ENCODE data around the gene EFTUD2. TPM values are rescaled to one million over a fixed set of nuclear protein-coding genes. Genes with fewer than 3 reads are reported as not detected.

The EFTUD2 gene
- total RNA-seq, 1 experiment from 2014 or later, result 119 TPM

Small RNA genes lying within 50 kb of the gene (microRNA-seq; reads per million reads assigned to microRNA genes)
- 3.4 reads per million, percentile 25 among the genes with 10 or more reads in this experiment for gene MIR6783

Other genes with a start within 250 kb of the EFTUD2 start
- not detected in 2 replicates for gene MEIOC, start 243.0 kb downstream of the EFTUD2 start, total RNA-seq (2022)
- gene CCDC43, start 209.7 kb downstream of the EFTUD2 start, total RNA-seq (2022), result 32.8 and 33.6 TPM in 2 replicates
- gene DBF4B, start 190.8 kb downstream of the EFTUD2 start, total RNA-seq (2022), result 13.9 TPM in 2 replicates
- gene ADAM11, start 140.5 kb downstream of the EFTUD2 start, total RNA-seq (2022), result 0.16 and 0.56 TPM in 2 replicates
- 6.9 and 7.9 TPM in 2 replicates for gene GJC1, start 69.2 kb downstream of the EFTUD2 start, total RNA-seq (2022)
- gene HIGD1B, start 51.6 kb downstream of the EFTUD2 start, total RNA-seq (2022), result not detected in 2 replicates
- not detected in 2 replicates for gene GFAP, start 16.1 kb upstream of the EFTUD2 start, total RNA-seq (2022)
- 11.2 and 17.5 TPM in 2 replicates for gene KIF18B, start 48.3 kb upstream of the EFTUD2 start, total RNA-seq (2022)
- gene C1QL1, start 68.9 kb upstream of the EFTUD2 start, total RNA-seq (2022), result 0.56 and 0.96 TPM in 2 replicates
- gene DCAKD, start 152.2 kb upstream of the EFTUD2 start, total RNA-seq (2022), result 23.1 and 23.3 TPM in 2 replicates
- gene NMT1, start 161.9 kb upstream of the EFTUD2 start, total RNA-seq (2022), result 85.3 and 89.7 TPM in 2 replicates
- 54.5 and 69.7 TPM in 2 replicates for gene PLCD3, start 233.1 kb upstream of the EFTUD2 start, total RNA-seq (2022)
- 7.2 and 7.8 TPM in 2 replicates for gene ACBD4, start 236.2 kb upstream of the EFTUD2 start, total RNA-seq (2022)
- gene HEXIM1, start 249.0 kb upstream of the EFTUD2 start, total RNA-seq (2022), result 22.5 and 26.7 TPM in 2 replicates